HEK293T (cell line): ENCODE data around the gene POM121L2.

ENCODE experiments used
- CTCF ChIA-PET: fragments of 350-600 bp; formaldehyde crosslinking; extraction: SDS; loops from one replicate; lab custom pipeline; 2021; ENCODE audit warnings: antibody characterized with exemption, inconsistent platforms; lab: Yijun Ruan, JAX
- POLR2A ChIA-PET: fragments of 350-600 bp; formaldehyde crosslinking; extraction: SDS; loops from one replicate; lab custom pipeline; 2020; ENCODE audit warnings: antibody characterized with exemption, inconsistent platforms; lab: Yijun Ruan, JAX
- DNase-seq: peaks from one replicate; pipeline ENCODE4 v3.0.0; 2012; ENCODE audit warnings: mixed read lengths; ENCODE audit errors: extremely low spot score
- ARNT ChIP-seq: fragments of 450-650 bp; IDR thresholded peaks from 2 replicates; pipeline ENCODE4 v1.6.1; 2017; ENCODE audit warnings: mild to moderate bottlenecking
- CTBP1 ChIP-seq: fragments of 450-650 bp; IDR thresholded peaks from 2 replicates; pipeline ENCODE4 v1.6.1; 2016; ENCODE audit warnings: borderline replicate concordance
- ELF4 ChIP-seq: fragments of 450-650 bp; IDR thresholded peaks from 2 replicates; pipeline ENCODE4 v1.6.1; 2017; ENCODE audit warnings: antibody characterized with exemption
- FOXA1 ChIP-seq: fragments of 450-650 bp; IDR thresholded peaks from 2 replicates; pipeline ENCODE4 v1.6.1; 2016; ENCODE audit warnings: mild to moderate bottlenecking
- FOXM1 ChIP-seq: fragments of 450-650 bp; IDR thresholded peaks from 2 replicates; pipeline ENCODE4 v1.6.1; 2017; ENCODE audit warnings: mild to moderate bottlenecking, borderline replicate concordance
- HDGF ChIP-seq: fragments of 450-650 bp; IDR thresholded peaks from 2 replicates; pipeline ENCODE4 v1.6.1; 2017; ENCODE audit warnings: antibody characterized with exemption, borderline replicate concordance
- L3MBTL2 ChIP-seq: fragments of 450-650 bp; conservative IDR thresholded peaks from 2 replicates; pipeline ENCODE4 v1.6.1; 2016; ENCODE audit warnings: mild to moderate bottlenecking
- LEF1 ChIP-seq: fragments of 450-650 bp; IDR thresholded peaks from 2 replicates; pipeline ENCODE4 v1.6.1; 2017; ENCODE audit warnings: mild to moderate bottlenecking, borderline replicate concordance
- NFRKB ChIP-seq: fragments of 450-650 bp; IDR thresholded peaks from 2 replicates; pipeline ENCODE4 v1.6.1; 2016; ENCODE audit warnings: mild to moderate bottlenecking, moderate library complexity
- PKNOX1 ChIP-seq: fragments of 450-650 bp; IDR thresholded peaks from 2 replicates; pipeline ENCODE4 v1.6.1; 2016
- SP1 ChIP-seq: fragments of 450-650 bp; IDR thresholded peaks from 2 replicates; pipeline ENCODE4 v1.6.1; 2017
- SUZ12 ChIP-seq: fragments of 450-650 bp; IDR thresholded peaks from 2 replicates; pipeline ENCODE4 v1.6.1; 2016; ENCODE audit warnings: mild to moderate bottlenecking
- TARDBP ChIP-seq: fragments of 450-650 bp; IDR thresholded peaks from 2 replicates; pipeline ENCODE4 v1.6.1; 2016
- ZNF384 ChIP-seq: fragments of 450-650 bp; IDR thresholded peaks from 2 replicates; pipeline ENCODE4 v1.6.1; 2016

Gene POM121L2

DNA sequence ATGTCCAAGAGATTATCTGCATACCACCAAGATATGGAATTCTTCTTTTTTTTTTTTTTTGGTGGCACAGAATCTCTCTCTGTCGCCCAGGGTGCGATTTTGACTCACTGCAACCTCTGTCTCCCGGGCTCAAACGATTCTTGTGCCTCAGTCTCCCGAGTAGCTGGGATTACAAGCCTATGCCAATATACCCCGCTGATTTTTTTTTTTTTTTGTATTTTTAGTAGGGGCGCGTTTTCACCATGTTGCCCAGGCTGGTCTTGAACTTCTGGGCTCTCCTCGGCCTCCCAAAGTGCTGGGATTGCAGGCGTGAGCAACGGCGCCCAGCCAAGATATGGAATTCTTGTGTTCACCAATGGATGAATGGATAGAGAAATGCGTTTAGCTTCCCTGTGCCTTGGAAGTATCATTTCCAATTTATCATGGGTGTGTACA, 31.0 kb downstream of the POM121L2 start:
- CTCF ChIA-PET: interaction anchor here (0.7 kb wide), 1 partner anchor 149 kb away, joined by 4 read pairs; no protein-coding TSS in a partner anchor
- no peak for DNase-seq
- POLR2A ChIA-PET: interaction anchor here (0.7 to 1.2 kb wide), 2 partner anchors 14 to 337 kb away, joined by 3 read pairs; no protein-coding TSS in a partner anchor
- peak; percentile 48; the same call in 1 of the 2 replicates for TF ChIP-seq PKNOX1
- TF ChIP-seq ZNF384: peak; percentile 91
- TF ChIP-seq FOXM1: no peak

DNA sequence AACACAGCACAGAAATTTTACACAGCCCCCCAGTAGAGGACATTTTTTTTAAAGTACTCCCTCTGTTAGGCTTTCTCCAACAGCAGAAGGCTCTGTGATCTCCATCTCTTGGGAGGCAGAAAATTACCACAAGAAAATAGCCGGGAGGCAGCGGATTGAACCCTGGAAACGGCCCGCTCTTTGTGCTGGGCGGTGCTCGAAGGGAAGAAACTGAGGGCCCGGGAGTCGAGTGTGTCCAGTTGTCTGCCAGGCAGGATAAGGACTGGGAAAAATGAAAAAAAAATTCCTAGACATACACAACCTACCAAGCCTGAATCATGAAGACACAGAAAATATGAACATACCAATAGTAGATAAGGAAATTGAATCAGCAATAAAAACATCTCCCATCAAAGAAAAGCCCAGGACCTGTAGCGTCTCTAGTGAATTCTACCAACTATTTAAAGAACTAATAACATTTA, 31.5 kb downstream of the POM121L2 start:
- peak; percentile 34 for DNase-seq
- CTCF ChIA-PET: no interaction called here
- POLR2A ChIA-PET: interaction anchor here (0.7 to 1.2 kb wide), 2 partner anchors 14 to 337 kb away, joined by 3 read pairs; no protein-coding TSS in a partner anchor
- TF ChIP-seq SP1 (no peak), ELF4 (no peak), ARNT (no peak), FOXA1 (no peak), ZNF384 (no peak), L3MBTL2 (no peak), PKNOX1 (no peak), LEF1 (no peak), SUZ12 (no peak)

DNA sequence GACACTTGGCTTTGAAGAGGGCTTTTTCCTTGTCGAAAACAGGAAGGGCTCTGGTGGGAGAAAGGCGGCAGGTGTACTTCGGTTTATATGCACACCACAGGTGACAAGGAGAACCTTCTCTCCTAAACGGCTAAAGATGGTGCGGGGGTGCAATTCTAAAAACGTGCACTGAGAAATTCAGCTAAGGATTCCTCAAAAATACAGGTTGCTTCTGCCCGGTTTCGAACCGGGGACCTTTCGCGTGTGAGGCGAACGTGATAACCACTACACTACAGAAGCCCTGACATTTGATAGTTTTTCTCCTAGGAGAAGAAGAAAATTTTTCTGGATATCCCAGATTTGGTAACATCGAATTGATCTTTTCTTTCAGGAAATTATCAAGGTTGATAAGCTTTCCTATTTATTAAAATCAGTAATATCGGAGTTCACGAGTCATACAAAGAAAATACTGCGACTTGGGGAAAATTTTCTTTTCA, 32.0 kb downstream of the POM121L2 start:
- ChIA-PET POLR2A (interaction anchor here (1.6 to 1.7 kb wide), 2 partner anchors 15 to 29 kb away, joined by 7 read pairs; no protein-coding TSS in a partner anchor), CTCF (no interaction called here)
- TF ChIP-seq ZNF384: peak; percentile 4; the same call in 1 of the 2 replicates
- TF ChIP-seq ARNT: peak; percentile 46; the same call in 1 of the 2 replicates
- TF ChIP-seq FOXA1: no peak
- DNase-seq: peak; percentile 46

GRCh38 chr6:27279513-27280063, 32.5 kb downstream of the POM121L2 start:
- DNase-seq: no peak
- TF ChIP-seq FOXA1: no peak
- peak; percentile 60 for TF ChIP-seq ZNF384
- CTCF ChIA-PET: no interaction called here
- POLR2A ChIA-PET: interaction anchor here (1.6 to 1.7 kb wide), 2 partner anchors 16 to 28 kb away, joined by 7 read pairs; no protein-coding TSS in a partner anchor

DNA sequence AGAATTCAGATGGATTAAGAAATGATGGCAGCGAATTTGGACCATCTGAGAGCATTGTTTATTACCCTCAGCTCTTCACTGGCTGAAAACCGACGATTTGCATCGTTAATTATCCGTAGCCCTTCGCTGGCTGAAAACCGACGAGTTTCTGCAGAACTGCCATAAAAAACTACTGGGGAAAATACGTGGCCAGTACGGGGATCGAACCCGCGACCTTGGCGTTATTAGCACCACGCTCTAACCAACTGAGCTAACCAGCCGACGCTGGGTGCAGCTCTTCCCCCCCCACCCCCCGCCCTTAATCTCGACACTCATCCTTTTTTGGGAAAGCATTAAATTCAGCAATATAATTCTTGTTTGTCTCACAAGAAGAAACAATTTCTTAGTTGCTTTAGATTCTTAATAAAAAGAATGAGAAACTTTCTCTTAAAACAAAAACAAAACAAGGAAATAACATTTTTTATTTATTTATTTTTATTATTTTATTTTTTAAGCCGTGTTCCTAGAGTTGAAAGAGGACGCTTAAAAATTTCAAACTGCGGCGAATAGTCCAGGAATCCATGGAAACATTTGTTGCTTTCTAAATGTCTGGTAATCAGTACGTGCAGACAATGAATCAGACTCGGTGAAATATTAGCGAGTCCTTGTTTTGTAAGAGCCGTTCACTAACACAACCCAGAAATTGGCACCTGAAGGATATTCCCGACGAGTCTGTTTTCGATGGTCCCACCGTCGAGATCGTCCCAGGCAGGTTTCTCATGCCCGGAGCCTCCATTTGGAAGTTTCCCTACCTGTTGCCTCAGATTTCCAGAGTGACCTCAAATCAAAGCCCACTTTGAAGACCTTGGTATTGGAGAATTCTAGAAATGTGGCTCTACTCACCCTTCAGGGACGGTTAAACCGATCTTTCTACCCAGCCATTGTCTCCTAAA, 36.8 kb downstream of the POM121L2 start:
- POLR2A ChIA-PET: interaction anchor here (1.6 to 1.8 kb wide), 2 partner anchors 21 to 24 kb away, joined by 6 to 9 read pairs; no protein-coding TSS in a partner anchor
- peak; percentile 46 for DNase-seq
- CTCF ChIA-PET: no interaction called here
- TF ChIP-seq FOXM1 (peak; percentile 43; the same call in 1 of the 2 replicates), NFRKB (no peak)

GRCh38 chr6:27273783-27274182, 38.3 kb downstream of the POM121L2 start:
- ChIA-PET CTCF (interaction anchor here (0.6 to 1.8 kb wide), 2 partner anchors 22 to 307 kb away, joined by 3 to 7 read pairs; no protein-coding TSS in a partner anchor), POLR2A (interaction anchor here (0.7 to 1.8 kb wide), 3 partner anchors 22 to 200 kb away, joined by 3 to 9 read pairs (median 6); no protein-coding TSS in a partner anchor)

GRCh38 chr6:27268803-27269202, 43.3 kb downstream of the POM121L2 start:
- no peak for DNase-seq
- no peak for TF ChIP-seq LEF1
- TF ChIP-seq SUZ12: no peak
- TF ChIP-seq SP1: no peak
- no peak for TF ChIP-seq HDGF
- TF ChIP-seq FOXA1: no peak
- TF ChIP-seq ELF4: no peak
- no peak for TF ChIP-seq CTBP1
- ChIA-PET POLR2A (no interaction called here), CTCF (no interaction called here)

More at GRCh38 chr6:27273783-27274182, 38.3 kb downstream of the POM121L2 start:
- TF ChIP-seq L3MBTL2 (no peak), TARDBP (no peak), ZNF384 (no peak), ARNT (no peak), ELF4 (no peak), SUZ12 (no peak), CTBP1 (no peak), HDGF (no peak)
- no peak for DNase-seq
